ENCODE results near the gene UBE2U. TPM values are rescaled to one million over a fixed set of nuclear protein-coding genes. Genes with fewer than 3 reads are reported as not detected.
A peak's percentile ranks its signal among the peaks of the same experiment; 100 is the strongest.

Gene UBE2U
- total and polyA plus RNA-seq, 12 donors: not detected

- Histone ChIP-seq H3K27ac (no peak overlapping the region), H3K4me3 (no peak overlapping the region), H3K4me1 (replicated peaks in 1 of 2) (no peaks in the 10 kb centered on the region), H3K9me3 (replicated peaks in 1 of 3) (no peaks in the 10 kb centered on the region), H3K27me3 (no peaks in the 10 kb centered on the region), H3K36me3 (replicated peaks in 1 of 2) (no peaks in the 10 kb centered on the region)
- WGBS, 4 donors: 49 to 54% (median 50%) methylated on average over 23 of the region's 23 CpGs
- intact Hi-C loops (cut with DNase I): loop anchor here in 1 of 2 donors (5.0 to 10.0 kb wide), 2 partner anchors 406 to 558 kb away; no protein-coding TSS in a partner anchor
- peak; percentile 65 to 86 (median 81) for DNase-seq
- TF ChIP-seq POLR2A (IDR thresholded peaks at IDR 0.05) (no peak), CTCF (IDR thresholded peaks at IDR 0.05) (peak; percentile 62 to 83 (median 74))
Measured at GRCh38 chr1:64268653-64269557, 65.5 kb downstream of the UBE2U start.

GRCh38 chr1:64269558-64269884 lies 66.1 kb downstream of the UBE2U start:
- WGBS, 4 donors: 42 to 75% (median 53%) methylated on average over 1 of the region's 1 CpG
- no peak overlapping the region for H3K4me3 ChIP-seq
- H3K4me1 ChIP-seq (replicated peaks in 1 of 2): no peaks in the 10 kb centered on the region
- H3K36me3 ChIP-seq (replicated peaks in 1 of 2): no peaks in the 10 kb centered on the region
- no peak for DNase-seq
- no peaks in the 10 kb centered on the region for H3K27me3 ChIP-seq
- no peaks in the 10 kb centered on the region for H3K9me3 ChIP-seq (replicated peaks in 1 of 3)
- H3K27ac ChIP-seq: no peak overlapping the region
- TF ChIP-seq POLR2A (IDR thresholded peaks at IDR 0.05) (no peak), CTCF (IDR thresholded peaks at IDR 0.05) (no peak)
- intact Hi-C loops (cut with DNase I): loop anchor here in 1 of 2 donors (5.0 to 10.0 kb wide), 2 partner anchors 405 to 558 kb away; no protein-coding TSS in a partner anchor

- no peak for DNase-seq
- no peaks in the 10 kb centered on the region for H3K9me3 ChIP-seq (replicated peaks in 1 of 3)
- TF ChIP-seq CTCF (IDR thresholded peaks at IDR 0.05) (no peak), POLR2A (IDR thresholded peaks at IDR 0.05) (no peak)
- intact Hi-C loops (cut with DNase I): no loop called here
- no peaks in the 10 kb centered on the region for H3K4me1 ChIP-seq (replicated peaks in 1 of 2)
- no peaks in the 10 kb centered on the region for H3K36me3 ChIP-seq (replicated peaks in 1 of 2)
- no peak overlapping the region for H3K27ac ChIP-seq
- no peaks in the 10 kb centered on the region for H3K27me3 ChIP-seq
- 92 to 94% (median 93%) methylated on average over 4 of the region's 4 CpGs for WGBS, 4 donors
- no peak overlapping the region for H3K4me3 ChIP-seq
Measured at GRCh38 chr1:64280001-64280400, 76.6 kb downstream of the UBE2U start.

GRCh38 chr1:64282351-64282750 lies 78.9 kb downstream of the UBE2U start:
- H3K9me3 ChIP-seq (replicated peaks in 1 of 3): no peaks in the 10 kb centered on the region
- TF ChIP-seq POLR2A (IDR thresholded peaks at IDR 0.05) (no peak), CTCF (IDR thresholded peaks at IDR 0.05) (no peak)
- no peaks in the 10 kb centered on the region for H3K4me1 ChIP-seq (replicated peaks in 1 of 2)
- DNase-seq: no peak
- no peak overlapping the region for H3K4me3 ChIP-seq
- no peak overlapping the region for H3K27ac ChIP-seq
- intact Hi-C loops (cut with DNase I): no loop called here
- no peaks in the 10 kb centered on the region for H3K27me3 ChIP-seq
- WGBS, 4 donors: 62 to 80% (median 67%) methylated on average over 4 of the region's 4 CpGs
- H3K36me3 ChIP-seq (replicated peaks in 1 of 2): no peaks in the 10 kb centered on the region

All from adrenal gland (tissue), 12 donors.